PC-9 (cell line): ENCODE measurements around the gene PPM1H. TPM values are rescaled to one million over a fixed set of nuclear protein-coding genes. Genes with fewer than 3 reads are reported as not detected.

ENCODE experiments used
- BruUV-seq: library from RNA; stranded (reverse); fragments of 400-500 nt; replicated peaks from 2 replicates; lab custom pipeline; 2021; lab: Mats Ljungman, UMichigan
- CTCF ChIA-PET: fragments of 300-600 bp; sonication (Branson Sonifier 250); formaldehyde crosslinking; loops from one replicate; lab custom pipeline; 2022; ENCODE audit warnings: antibody characterized with exemption; lab: Charles Lee
- POLR2A ChIA-PET: fragments of 300-600 bp; sonication (Branson Sonifier 250); formaldehyde crosslinking; loops from one replicate; lab custom pipeline; 2022; ENCODE audit warnings: antibody characterized with exemption; ENCODE audit not compliant: unreplicated experiment; lab: Charles Lee
- DNase-seq, 2 experiments: peaks; one replicate each; pipeline versions ENCODE4 v3.0.0 to v3.0.0-alpha.2; 2015 to 2022; ENCODE audit warnings: mixed read lengths in 1 of 2
- H2AFZ ChIP-seq: fragments of 200-600 bp; sonication (generic); 2 replicates; pipeline ENCODE4 v1.8.1; 2017; ENCODE audit warnings: antibody characterized with exemption
- H3F3A ChIP-seq: fragments of 200-600 bp; sonication (generic); 2 replicates; pipeline ENCODE4 v1.8.1; 2017; ENCODE audit warnings: antibody characterized with exemption, mild to moderate bottlenecking, low read depth; ENCODE audit not compliant: insufficient read depth
- H3K27ac ChIP-seq: fragments of 200-600 bp; sonication (generic); 2 replicates; pipeline ENCODE4 v1.6.1; 2016; ENCODE audit warnings: mixed run types
- H3K27me3 ChIP-seq: fragments of 200-600 bp; sonication (generic); 2 replicates; pipeline ENCODE4 v1.6.1; 2016; ENCODE audit warnings: low read depth, mixed run types; ENCODE audit not compliant: insufficient read depth
- H3K36me3 ChIP-seq: fragments of 200-600 bp; sonication (generic); 2 replicates; pipeline ENCODE4 v1.6.1; 2016; ENCODE audit warnings: low read depth, mixed run types
- H3K4me1 ChIP-seq: fragments of 200-600 bp; sonication (generic); replicated peaks from 2 replicates; pipeline ENCODE4 v1.6.1; 2016; ENCODE audit warnings: mixed run types; ENCODE audit not compliant: insufficient read depth
- H3K4me2 ChIP-seq: fragments of 200-600 bp; sonication (generic); 2 replicates; pipeline ENCODE4 v1.6.1; 2017; ENCODE audit warnings: mixed run types
- H3K4me3 ChIP-seq: fragments of 200-600 bp; sonication (generic); 2 replicates; pipeline ENCODE4 v1.6.1; 2016; ENCODE audit warnings: mixed run types
- H3K79me2 ChIP-seq: fragments of 200-600 bp; sonication (generic); 2 replicates; pipeline ENCODE4 v1.6.1; 2017; ENCODE audit warnings: low read depth, mixed run types
- H3K9me2 ChIP-seq: fragments of 200-600 bp; sonication (generic); 2 replicates; pipeline ENCODE4 v1.8.1; 2017; ENCODE audit warnings: mild to moderate bottlenecking; ENCODE audit not compliant: insufficient read depth
- H3K9me3 ChIP-seq: fragments of 200-600 bp; sonication (generic); 2 replicates; pipeline ENCODE4 v1.8.1; 2016; ENCODE audit warnings: low read depth; ENCODE audit not compliant: insufficient read depth
- H4K20me1 ChIP-seq: fragments of 200-600 bp; sonication (generic); 2 replicates; pipeline ENCODE4 v1.8.1; 2017; ENCODE audit not compliant: insufficient read depth
- CTCF ChIP-seq: fragments of 200-600 bp; sonication (generic); conservative IDR thresholded peaks from 2 replicates; pipeline ENCODE4 v1.6.1; 2017; ENCODE audit warnings: mixed run types, antibody characterized with exemption, mild to moderate bottlenecking, moderate library complexity
- EZH2 ChIP-seq: fragments of 200-600 bp; sonication (generic); IDR thresholded peaks from 2 replicates; pipeline ENCODE4 v1.8.0; 2017; ENCODE audit warnings: antibody characterized with exemption, low read depth
- intact Hi-C: fragments of 100-400 bp; cut with micrococcal nuclease; formaldehyde crosslinking; loops from one replicate; pipeline ENCODE4 v1.10.0; 2022; ENCODE audit not compliant: unreplicated experiment
- total RNA-seq: library from RNA; stranded (reverse); gene quantifications from 2 replicates; pipeline ENCODE4 v1.2.3, GENCODE V29; 2021

The PPM1H gene
- total RNA-seq, 1 experiment from 2014 or later = 11.4 TPM

- Histone ChIP-seq H3K36me3 (0 out of 2 replicates have a peak, but pooled peaks cover 7% of the 10 kb centered on the region), H3K4me3 (no peak overlapping the region), H3K9me3 (no peaks in the 10 kb centered on the region), H3K79me2 (no peaks in the 10 kb centered on the region), H3F3A (0 out of 2 replicates have a peak, but pooled peaks cover 3% of the 10 kb centered on the region), H3K9me2 (no peaks in the 10 kb centered on the region), H3K27ac (no peak overlapping the region), H4K20me1 (no peaks in the 10 kb centered on the region), H3K27me3 (no peaks in the 10 kb centered on the region), H2AFZ (no peak overlapping the region), H3K4me1 (no peaks in the 10 kb centered on the region), H3K4me2 (no peak overlapping the region)
- TF ChIP-seq EZH2 (no peak), CTCF (no peak)
- ChIA-PET CTCF (no interaction called here), POLR2A (no interaction called here)
- BruUV-seq = no TSS peak
- no peak for DNase-seq
- intact Hi-C loops = no loop called here
These were observed 250.2 kb downstream of the PPM1H start for GRCh38 chr12:62684570-62685295.

DNA sequence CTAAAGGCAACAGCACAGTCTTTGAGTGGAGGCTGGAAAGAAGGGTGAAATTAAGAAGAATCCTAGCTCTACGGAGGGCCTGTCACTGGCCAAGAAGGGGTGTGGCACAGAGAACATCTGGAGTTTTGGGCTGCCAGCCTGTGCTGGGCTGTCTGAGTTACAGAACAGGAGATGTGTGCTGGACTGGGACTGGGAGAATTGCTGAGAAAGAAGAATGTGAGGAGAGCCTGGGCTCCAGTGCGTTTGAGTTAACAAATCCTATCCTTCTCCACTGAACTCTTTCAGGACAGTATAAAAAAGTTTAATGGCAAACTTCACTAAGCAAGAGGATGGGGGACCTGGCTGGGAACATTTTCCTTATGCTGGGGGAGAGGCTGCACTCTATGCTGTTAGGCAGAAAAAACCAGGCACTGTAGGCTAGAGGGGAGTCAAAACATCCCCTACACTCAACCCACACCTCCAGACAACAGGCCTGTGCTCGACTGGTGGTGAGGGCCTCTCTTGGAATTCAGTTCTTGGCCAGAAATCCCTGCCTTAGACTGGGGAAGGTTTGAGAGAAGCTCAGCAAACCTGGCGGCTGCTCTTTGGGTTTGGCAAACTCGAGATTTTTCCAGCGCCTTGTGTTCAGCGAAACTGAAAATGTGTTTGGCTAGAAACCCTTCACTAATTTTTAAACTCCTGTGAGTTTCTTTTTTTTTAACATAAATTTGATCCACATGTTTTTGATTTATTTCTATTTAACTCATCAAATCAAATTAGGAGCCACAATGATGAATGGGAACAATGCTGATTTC, 251.0 kb downstream of the PPM1H start:
- 0 out of 2 replicates have a peak, but pooled peaks cover 3% of the 10 kb centered on the region for H3F3A ChIP-seq
- POLR2A ChIA-PET = no interaction called here
- H3K4me1 ChIP-seq = no peaks in the 10 kb centered on the region
- no peak overlapping the region for H2AFZ ChIP-seq
- H3K9me2 ChIP-seq = no peaks in the 10 kb centered on the region
- H4K20me1 ChIP-seq = no peaks in the 10 kb centered on the region
- no TSS peak for BruUV-seq
- 0 out of 2 replicates have a peak, but pooled peaks cover 4% of the 10 kb centered on the region for H3K36me3 ChIP-seq
- H3K27ac ChIP-seq = no peak overlapping the region
- CTCF ChIA-PET = interaction anchor here (0.6 kb wide), 1 partner anchor 218 kb away, joined by 5 read pairs; no protein-coding TSS in a partner anchor
- intact Hi-C loops = no loop called here
- TF ChIP-seq EZH2 (no peak), CTCF (no peak)
- H3K27me3 ChIP-seq = no peaks in the 10 kb centered on the region
- H3K79me2 ChIP-seq = no peaks in the 10 kb centered on the region
- H3K4me2 ChIP-seq = no peak overlapping the region
- no peak for DNase-seq
- H3K4me3 ChIP-seq = no peak overlapping the region
- H3K9me3 ChIP-seq = no peaks in the 10 kb centered on the region

- H3K27ac ChIP-seq = no peak overlapping the region
- BruUV-seq = no TSS peak
- no peak overlapping the region for H3K4me2 ChIP-seq
- intact Hi-C loops = no loop called here
- CTCF ChIA-PET = no interaction called here
- H4K20me1 ChIP-seq = no peaks in the 10 kb centered on the region
- TF ChIP-seq CTCF = no peak
- no peak for TF ChIP-seq EZH2
- H2AFZ ChIP-seq = no peak overlapping the region
- H3K27me3 ChIP-seq = no peaks in the 10 kb centered on the region
- H3K4me3 ChIP-seq = no peak overlapping the region
- no peaks in the 10 kb centered on the region for H3K4me1 ChIP-seq
- 0 out of 2 replicates have a peak, but pooled peaks cover 3% of the 10 kb centered on the region for H3K36me3 ChIP-seq
- POLR2A ChIA-PET = no interaction called here
- H3K9me2 ChIP-seq = no peaks in the 10 kb centered on the region
- no peak for DNase-seq
- 0 out of 2 replicates have a peak, but pooled peaks cover 3% of the 10 kb centered on the region for H3F3A ChIP-seq
- H3K79me2 ChIP-seq = no peaks in the 10 kb centered on the region
- no peaks in the 10 kb centered on the region for H3K9me3 ChIP-seq
These were observed 253.6 kb downstream of the PPM1H start for GRCh38 chr12:62681306-62681705.
